WTC11 (cell line): Measurements from ENCODE around the gene PHF24. TPM values are rescaled to one million over a fixed set of nuclear protein-coding genes. Genes with fewer than 3 reads are reported as not detected.

Experiments used
- ATAC-seq: fragments of 200-7000 bp; cut with Tn5 transposase; 2 replicates; pipeline ENCODE4 v1.10.0; 2021; ENCODE audit warnings: mild to moderate bottlenecking, moderate library complexity
- CTCF ChIA-PET: fragments of 300-600 bp; sonication (Branson Sonifier 250); formaldehyde crosslinking; loops from one replicate; lab custom pipeline; 2021; ENCODE audit warnings: antibody characterized with exemption; lab: Charles Lee
- POLR2A ChIA-PET: fragments of 350-600 bp; sonication (Branson Sonifier 250); formaldehyde crosslinking; loops from one replicate; lab custom pipeline; 2021; ENCODE audit warnings: antibody characterized with exemption; lab: Charles Lee
- DNase-seq: peaks from one replicate; pipeline ENCODE4 v3.0.0; 2021; ENCODE audit warnings: low spot score
- H3K27ac Mint-ChIP-seq: 2 replicates; pipeline ENCODE4 v1.8.0; 2021; ENCODE audit warnings: mixed read lengths
- H3K27me3 Mint-ChIP-seq: 2 replicates; pipeline ENCODE4 v1.8.0; 2021; ENCODE audit warnings: low read depth, mild to moderate bottlenecking, moderate library complexity, mixed read lengths
- H3K36me3 Mint-ChIP-seq: 2 replicates; pipeline ENCODE4 v1.8.0; 2021; ENCODE audit warnings: mixed read lengths
- H3K4me1 Mint-ChIP-seq: 2 replicates; pipeline ENCODE4 v1.8.0; 2022; ENCODE audit warnings: mixed read lengths
- H3K4me3 Mint-ChIP-seq: 2 replicates; pipeline ENCODE4 v1.8.0; 2021; ENCODE audit warnings: mild to moderate bottlenecking, moderate library complexity, mixed read lengths
- H3K9me3 Mint-ChIP-seq: 2 replicates; pipeline ENCODE4 v1.8.0; 2021; ENCODE audit warnings: mixed read lengths
- ATF1 ChIP-seq: sonication (generic); formaldehyde crosslinking; IDR thresholded peaks from 2 replicates; pipeline ENCODE4 v1.8.1; 2023; ENCODE audit warnings: mild to moderate bottlenecking, moderate library complexity, missing genetic modification reagents
- ATF3 ChIP-seq: sonication (generic); formaldehyde crosslinking; conservative IDR thresholded peaks from 2 replicates; pipeline ENCODE4 v1.8.1; 2022; ENCODE audit warnings: mild to moderate bottlenecking, missing genetic modification reagents
- CREB1 ChIP-seq: sonication (generic); formaldehyde crosslinking; IDR thresholded peaks from 2 replicates; pipeline ENCODE4 v1.8.0; 2023; ENCODE audit warnings: mild to moderate bottlenecking, missing genetic modification reagents
- E2F1 ChIP-seq: sonication (generic); formaldehyde crosslinking; IDR thresholded peaks from 2 replicates; pipeline ENCODE4 v1.8.0; 2022; ENCODE audit warnings: mild to moderate bottlenecking, missing genetic modification reagents
- ESRRA ChIP-seq: sonication (generic); formaldehyde crosslinking; IDR thresholded peaks from 2 replicates; pipeline ENCODE4 v1.8.1; 2022; ENCODE audit warnings: mild to moderate bottlenecking, missing genetic modification reagents, borderline replicate concordance
- FOXK1 ChIP-seq: sonication (generic); formaldehyde crosslinking; IDR thresholded peaks from 2 replicates; pipeline ENCODE4 v1.8.0; 2022; ENCODE audit warnings: mild to moderate bottlenecking, moderate library complexity, missing genetic modification reagents
- HMGXB4 ChIP-seq: sonication (generic); formaldehyde crosslinking; IDR thresholded peaks from 2 replicates; pipeline ENCODE4 v1.8.1; 2023; ENCODE audit warnings: mild to moderate bottlenecking, moderate library complexity, missing genetic modification reagents
- JUN ChIP-seq: sonication (generic); formaldehyde crosslinking; IDR thresholded peaks from 2 replicates; pipeline ENCODE4 v1.8.0; 2023; ENCODE audit warnings: mild to moderate bottlenecking, missing genetic modification reagents
- MAX ChIP-seq: sonication (generic); formaldehyde crosslinking; IDR thresholded peaks from 2 replicates; pipeline ENCODE4 v1.8.0; 2022; ENCODE audit warnings: mild to moderate bottlenecking, missing genetic modification reagents
- MXD4 ChIP-seq: fragments of 250-450 bp; sonication (Bioruptor Pico); IDR thresholded peaks from 2 replicates; pipeline ENCODE4 v1.8.0; 2021; ENCODE audit warnings: mild to moderate bottlenecking, moderate library complexity, borderline replicate concordance
- NFE2L1 ChIP-seq: sonication (generic); formaldehyde crosslinking; IDR thresholded peaks from 2 replicates; pipeline ENCODE4 v1.8.1; 2023; ENCODE audit warnings: missing genetic modification reagents
- SMAD4 ChIP-seq: sonication (generic); formaldehyde crosslinking; IDR thresholded peaks from 2 replicates; pipeline ENCODE4 v1.8.0; 2022; ENCODE audit warnings: mild to moderate bottlenecking, missing genetic modification reagents
- SOX15 ChIP-seq: fragments of 250-450 bp; sonication (Bioruptor Pico); IDR thresholded peaks from 2 replicates; pipeline ENCODE4 v1.9.0; 2021; ENCODE audit warnings: mild to moderate bottlenecking
- SP1 ChIP-seq: sonication (generic); formaldehyde crosslinking; conservative IDR thresholded peaks from 2 replicates; pipeline ENCODE4 v1.8.1; 2022; ENCODE audit warnings: missing genetic modification reagents
- USF1 ChIP-seq: sonication (generic); formaldehyde crosslinking; IDR thresholded peaks from 2 replicates; pipeline ENCODE4 v1.8.0; 2022; ENCODE audit warnings: mild to moderate bottlenecking, missing genetic modification reagents
- USF2 ChIP-seq: sonication (generic); formaldehyde crosslinking; IDR thresholded peaks from 2 replicates; pipeline ENCODE4 v1.8.1; 2023; ENCODE audit warnings: mild to moderate bottlenecking, missing genetic modification reagents, moderate library complexity
- ZNF423 ChIP-seq: fragments of 250-450 bp; sonication (Bioruptor Pico); IDR thresholded peaks from 2 replicates; pipeline ENCODE4 v2.1.2; 2022; ENCODE audit warnings: mild to moderate bottlenecking, moderate library complexity
- total RNA-seq: library from RNA; stranded (reverse); gene quantifications from 3 replicates; pipeline ENCODE4 v1.2.3, GENCODE V29; 2021

The PHF24 gene
- total RNA-seq, 1 experiment from 2014 or later, result 0.59 TPM

GRCh38 chr9:34990908-34991606 lies 33.0 kb downstream of the PHF24 start (continued):
- TF ChIP-seq SMAD4 (no peak), USF2 (peak; percentile 77), MAX (CRISPR knock-in tag) (peak; percentile 80), HMGXB4 (CRISPR knock-in tag) (no peak)

- H3K4me3 Mint-ChIP-seq, result peak overlapping the region; percentile 41
These were observed 33.7 kb downstream of the PHF24 start for GRCh38 chr9:34991607-34992375.

GRCh38 chr9:34992376-34992951 lies 34.4 kb downstream of the PHF24 start:
- Mint-ChIP-seq H3K27me3 (no peaks in the 10 kb centered on the region; the same call in 1 of the 2 replicates), H3K27ac (peak overlapping the region; percentile 79), H3K4me1 (peaks cover 58% of the 10 kb centered on the region), H3K36me3 (peaks cover 32% of the 10 kb centered on the region), H3K4me3 (no peak overlapping the region; the same call in 1 of the 2 replicates), H3K9me3 (no peaks in the 10 kb centered on the region)
- DNase-seq, result no peak
- ATAC-seq, result no peak
- TF ChIP-seq SP1 (CRISPR knock-in tag), result no peak
- no peak for TF ChIP-seq SMAD4
- CTCF ChIA-PET, result interaction anchor here (1.0 to 10.1 kb wide), 6 partner anchors 51 to 291 kb away, joined by 4 to 183 read pairs (median 21); partner anchors contain the start of genes STOML2 and VCP
- POLR2A ChIA-PET, result interaction anchor here (1.3 kb wide), 1 partner anchor 87 kb away, joined by 4 read pairs; the partner anchor contains the start of gene FANCG

More at GRCh38 chr9:34991607-34992375, 33.7 kb downstream of the PHF24 start:
- Mint-ChIP-seq H3K27me3 (no peaks in the 10 kb centered on the region; the same call in 1 of the 2 replicates), H3K27ac (peak overlapping the region; percentile 79; the same call in 1 of the 2 replicates), H3K9me3 (no peaks in the 10 kb centered on the region), H3K4me1 (peaks cover 61% of the 10 kb centered on the region), H3K36me3 (peaks cover 26% of the 10 kb centered on the region)
- POLR2A ChIA-PET, result interaction anchor here (0.7 to 1.3 kb wide), 3 partner anchors 81 to 182 kb away, joined by 3 to 4 read pairs (median 3); partner anchors contain the start of genes FANCG and VCP
- DNase-seq, result peak; percentile 57
- ATAC-seq, result no peak
- CTCF ChIA-PET, result interaction anchor here (1.0 to 10.1 kb wide), 6 partner anchors 60 to 290 kb away, joined by 4 to 183 read pairs (median 16); partner anchors contain the start of genes STOML2 and VCP
- TF ChIP-seq FOXK1 (CRISPR knock-in tag), result no peak
- TF ChIP-seq ZNF423, result peak; percentile 41; the same call in 1 of the 2 replicates
- TF ChIP-seq, all 79 proteins: peak for 1

GRCh38 chr9:34993502-34994259 lies 35.6 kb downstream of the PHF24 start:
- ChIA-PET POLR2A (interaction anchor here (0.5 to 2.5 kb wide), 6 partner anchors 13 to 94 kb away, joined by 3 to 10 read pairs (median 3); partner anchors contain the start of gene VCP), CTCF (interaction anchor here (0.6 to 10.1 kb wide), 29 partner anchors 9 to 330 kb away, joined by 3 to 183 read pairs (median 6); partner anchors contain the start of genes ATOSB, FANCG, STOML2 and VCP)
- no peaks in the 10 kb centered on the region; the same call in 1 of the 2 replicates for H3K27me3 Mint-ChIP-seq
- ATAC-seq, result peak; percentile 4
- peak overlapping the region; percentile 76 for H3K27ac Mint-ChIP-seq
- H3K36me3 Mint-ChIP-seq, result peaks cover 34% of the 10 kb centered on the region
- peaks cover 54% of the 10 kb centered on the region for H3K4me1 Mint-ChIP-seq
- H3K4me3 Mint-ChIP-seq, result 0 out of 2 replicates have a peak overlapping the region, but pooled peaks have one; percentile 6
- H3K9me3 Mint-ChIP-seq, result no peaks in the 10 kb centered on the region
- DNase-seq, result no peak
- TF ChIP-seq MXD4, result no peak
- TF ChIP-seq ATF3 (CRISPR knock-in tag), result no peak
- no peak for TF ChIP-seq JUN (CRISPR knock-in tag)
- no peak for TF ChIP-seq CREB1 (CRISPR knock-in tag)
- no peak for TF ChIP-seq E2F1
- no peak for TF ChIP-seq NFE2L1 (CRISPR knock-in tag)
- TF ChIP-seq ATF1 (CRISPR knock-in tag), result no peak
- no peak for TF ChIP-seq USF1 (CRISPR knock-in tag)
- TF ChIP-seq ESRRA (CRISPR knock-in tag), result no peak
- TF ChIP-seq SOX15 (CRISPR knock-in tag), result no peak
